AG20443 (cell line): ENCODE results near the gene TMEM31.
"Not testable (repeated sequence)": the region's sequence is repeated elsewhere in the genome, so short reads cannot be mapped to it uniquely, and the experiment has no call there.

Experiments used
- DNase-seq: peaks from one replicate; pipeline ENCODE4 v3.0.0; 2012; ENCODE audit warnings: low spot score, mixed read lengths

TMEM31 gene

GRCh38 chrX:103726477-103726876, 15.8 kb downstream of the TMEM31 start:
- DNase-seq, result no peak

- no peak for DNase-seq
These were observed 16.4 kb downstream of the TMEM31 start for GRCh38 chrX:103727115-103727514.

- DNase-seq, result no peak
These were observed 18.3 kb downstream of the TMEM31 start for GRCh38 chrX:103729015-103729414.

GRCh38 chrX:103730147-103730795, 19.6 kb downstream of the TMEM31 start:
- DNase-seq, result no peak

- peak; percentile 62 for DNase-seq
These were observed 20.2 kb downstream of the TMEM31 start for GRCh38 chrX:103730796-103731493.

GRCh38 chrX:103733017-103733416, 22.3 kb downstream of the TMEM31 start:
- DNase-seq, result no peak

- DNase-seq, result no peak
These were observed 23.5 kb downstream of the TMEM31 start for GRCh38 chrX:103734125-103734760.

- DNase-seq, result no peak
These were observed 27.0 kb downstream of the TMEM31 start for GRCh38 chrX:103737696-103738095.

GRCh38 chrX:103739421-103739820, 28.7 kb downstream of the TMEM31 start:
- no peak for DNase-seq

- no peak for DNase-seq
These were observed 31.2 kb downstream of the TMEM31 start for GRCh38 chrX:103741879-103742278.

GRCh38 chrX:103742339-103742738, 31.6 kb downstream of the TMEM31 start:
- no peak for DNase-seq

GRCh38 chrX:103747163-103747562, 36.5 kb downstream of the TMEM31 start:
- DNase-seq, result no peak

- DNase-seq, result no peak
These were observed 43.7 kb downstream of the TMEM31 start for GRCh38 chrX:103754401-103754800.

- DNase-seq, result no peak
These were observed 46.0 kb downstream of the TMEM31 start for GRCh38 chrX:103756736-103757135.

GRCh38 chrX:103758555-103758954, 47.8 kb downstream of the TMEM31 start:
- DNase-seq, result no peak

- not testable (repeated sequence) for DNase-seq
These were observed 52.8 kb downstream of the TMEM31 start for GRCh38 chrX:103763541-103763940.
